Epithelial cell of esophagus (primary cell): ENCODE results near the gene MEGF9.

Experiments
- DNase-seq: peaks from one replicate; pipeline ENCODE4 v3.0.0; 2010; ENCODE audit warnings: low read depth
- H3K4me3 ChIP-seq: 2 replicates; pipeline ENCODE4 v1.5.1; 2011; ENCODE audit warnings: mild to moderate bottlenecking, low read length, control low read depth
- CTCF ChIP-seq: IDR thresholded peaks from 2 replicates; pipeline ENCODE4 v1.5.1; 2011; ENCODE audit warnings: low read depth, mild to moderate bottlenecking, low read length, control low read depth, inconsistent platforms; ENCODE audit not compliant: insufficient read depth; ENCODE audit errors: missing control alignments

The MEGF9 gene

GRCh38 chr9:120740132-120740531 lies 25.9 kb upstream of the MEGF9 start:
- no peak overlapping the region for H3K4me3 ChIP-seq
- no peak for DNase-seq
- no peak for TF ChIP-seq CTCF

GRCh38 chr9:120737416-120738165 lies 23.3 kb upstream of the MEGF9 start:
- no peak for TF ChIP-seq CTCF

DNA sequence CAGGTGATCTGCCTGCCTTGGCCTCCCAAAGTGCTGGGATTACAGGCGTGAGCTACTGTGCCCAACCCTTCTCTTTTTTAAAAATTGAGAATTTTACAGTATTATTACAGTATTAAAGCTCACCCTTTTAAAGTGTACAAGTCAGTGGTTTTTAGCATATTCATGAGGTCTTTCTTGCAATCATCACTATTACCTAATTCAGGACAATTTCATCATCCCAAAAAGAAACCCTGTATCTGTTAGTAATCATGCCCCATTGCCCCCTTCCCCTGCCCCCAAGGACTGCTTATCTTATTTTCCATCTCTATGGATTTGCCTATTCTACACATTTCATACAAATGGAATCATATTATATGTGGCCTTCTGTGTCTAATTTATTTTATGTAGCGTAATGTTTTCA lies 22.6 kb upstream of the MEGF9 start:
- DNase-seq, result no peak
- TF ChIP-seq CTCF, result no peak
- H3K4me3 ChIP-seq, result no peak overlapping the region

More at GRCh38 chr9:120737416-120738165, 23.3 kb upstream of the MEGF9 start:
- no peak overlapping the region for H3K4me3 ChIP-seq
- DNase-seq, result no peak

DNA sequence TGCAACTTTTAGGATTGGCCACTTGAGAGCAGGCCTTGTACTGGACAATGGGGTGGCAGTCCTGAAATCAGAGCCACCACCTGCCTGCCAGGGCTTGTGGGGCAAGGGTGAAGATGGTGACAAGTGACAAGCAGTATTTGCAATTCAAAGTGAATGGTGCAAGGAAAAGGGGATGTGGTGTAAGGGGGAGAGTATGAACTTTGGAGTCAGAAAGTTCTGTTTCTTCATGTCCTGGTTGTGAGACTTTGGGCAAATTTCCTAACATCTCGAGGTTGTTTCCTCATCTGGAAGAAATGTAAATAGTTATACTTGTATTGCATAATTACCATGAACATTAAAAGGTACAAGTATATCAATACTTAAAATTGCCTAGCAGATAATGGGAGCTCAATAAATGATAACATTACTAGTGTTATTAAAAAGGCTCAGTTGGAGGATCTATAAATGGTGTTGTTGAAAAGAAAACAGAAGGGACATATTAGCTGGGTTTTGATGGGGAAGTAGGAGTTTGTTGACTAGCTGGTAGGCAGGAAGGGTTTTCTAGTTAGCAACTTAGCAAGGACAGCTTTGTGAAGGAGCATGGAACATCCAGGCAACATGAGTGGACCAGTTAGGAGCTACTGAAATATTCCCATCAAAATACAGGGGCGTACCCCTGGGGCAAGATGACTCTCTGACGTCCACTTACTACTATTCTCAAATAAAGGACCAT lies 21.3 kb upstream of the MEGF9 start:
- TF ChIP-seq CTCF, result no peak
- peak; percentile 51 for DNase-seq

DNA sequence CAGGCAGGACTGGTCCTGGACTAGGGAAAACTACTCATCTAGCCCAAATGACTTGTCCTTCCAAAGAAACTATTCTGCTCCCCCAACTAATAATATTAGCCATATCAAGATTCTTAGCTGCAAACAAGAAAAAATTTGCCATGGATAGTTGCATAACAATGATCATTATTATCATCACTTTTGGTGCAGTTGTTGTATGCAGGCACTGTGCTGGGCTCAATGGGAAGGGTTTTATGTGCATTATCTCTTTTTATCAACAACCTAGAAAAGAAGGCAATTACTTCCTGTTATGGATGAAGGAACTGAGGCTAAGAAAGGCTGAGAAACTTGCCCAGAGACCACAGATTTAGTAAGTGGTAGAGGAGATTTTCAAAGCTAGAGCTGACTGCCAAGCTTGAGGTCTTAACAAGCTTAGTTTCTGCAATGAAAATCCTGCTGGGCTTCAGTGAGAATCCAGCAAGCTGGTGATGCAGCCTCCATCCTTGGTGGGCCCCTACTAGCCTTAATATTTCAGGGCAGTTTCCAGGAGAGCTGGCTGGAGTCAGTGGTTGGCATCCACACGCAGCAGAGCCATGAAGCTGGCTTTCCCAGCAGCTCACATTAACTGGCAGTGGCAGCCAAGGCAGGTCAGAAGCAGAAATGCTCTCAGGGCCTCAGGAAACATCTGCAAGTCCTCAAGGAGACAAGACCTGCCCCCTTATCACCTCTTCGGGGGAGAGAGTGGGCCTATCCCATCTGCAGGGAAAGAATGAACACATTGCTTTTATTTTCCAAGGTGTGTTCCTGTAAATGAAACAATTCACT lies 20.5 kb upstream of the MEGF9 start:
- no peak overlapping the region for H3K4me3 ChIP-seq
- TF ChIP-seq CTCF, result no peak
- no peak for DNase-seq

More for the DNA sequence above, 21.3 kb upstream of the MEGF9 start:
- H3K4me3 ChIP-seq, result no peak overlapping the region

- no peak for TF ChIP-seq CTCF
- DNase-seq, result no peak
- H3K4me3 ChIP-seq, result no peak overlapping the region
These were observed 18.9 kb upstream of the MEGF9 start for GRCh38 chr9:120733190-120733589.
